Glutamatergic neuron (in vitro differentiated cells): ENCODE data around the gene SERINC1. TPM values are rescaled to one million over a fixed set of nuclear protein-coding genes. Genes with fewer than 3 reads are reported as not detected.
A peak's percentile ranks its signal among the peaks of the same experiment; 100 is the strongest.
"Not testable (repeated sequence)": the region's sequence is repeated elsewhere in the genome, so short reads cannot be mapped to it uniquely, and the experiment has no call there.

ENCODE experiments used
- DNase-seq: peaks from one replicate; pipeline ENCODE4 v3.0.0; 2022
- H3K27ac Mint-ChIP-seq: one replicate; pipeline ENCODE4 v1.8.0; 2020; ENCODE audit warnings: mild to moderate bottlenecking, mixed read lengths, inconsistent platforms; ENCODE audit not compliant: unreplicated experiment
- H3K27me3 Mint-ChIP-seq: one replicate; pipeline ENCODE4 v1.8.0; 2020; ENCODE audit warnings: mild to moderate bottlenecking, moderate library complexity, mixed read lengths, inconsistent platforms; ENCODE audit not compliant: unreplicated experiment
- H3K36me3 Mint-ChIP-seq: one replicate; pipeline ENCODE4 v1.8.0; 2020; ENCODE audit warnings: mild to moderate bottlenecking, mixed read lengths, inconsistent platforms; ENCODE audit not compliant: unreplicated experiment
- H3K4me1 Mint-ChIP-seq: one replicate; pipeline ENCODE4 v1.8.0; 2020; ENCODE audit warnings: mild to moderate bottlenecking, low read depth, mixed read lengths, inconsistent platforms; ENCODE audit not compliant: unreplicated experiment
- H3K4me3 Mint-ChIP-seq: one replicate; pipeline ENCODE4 v1.8.0; 2020; ENCODE audit warnings: mild to moderate bottlenecking, mixed read lengths, inconsistent platforms; ENCODE audit not compliant: unreplicated experiment
- H3K9me3 Mint-ChIP-seq: one replicate; pipeline ENCODE4 v1.8.0; 2020; ENCODE audit warnings: mild to moderate bottlenecking, moderate library complexity, mixed read lengths, inconsistent platforms; ENCODE audit not compliant: unreplicated experiment
- CTCF ChIP-seq: fragments of 200-600 bp; sonication (generic); IDR thresholded peaks from one replicate; pipeline ENCODE4 v1.5.0; 2021; ENCODE audit not compliant: partially characterized antibody, unreplicated experiment
- total RNA-seq: library from RNA; stranded (reverse); fragmentation: NEBNext Ultra II Directional; extraction: Animal tissue kit (Norgen Biotek cat#: 25700); gene quantifications from one replicate; pipeline ENCODE4 v1.2.1, GENCODE V29; 2021; ENCODE audit not compliant: unreplicated experiment

SERINC1 gene
- total RNA-seq, 1 donor from 2014 or later: 300 TPM

- no peak for TF ChIP-seq CTCF
- no peak for DNase-seq
- H3K27ac Mint-ChIP-seq: peak overlapping the region; percentile 17
- no peaks in the 10 kb centered on the region for H3K27me3 Mint-ChIP-seq
- peaks cover 8% of the 10 kb centered on the region for H3K36me3 Mint-ChIP-seq
- H3K4me1 Mint-ChIP-seq: peaks cover 53% of the 10 kb centered on the region
- peaks cover 8% of the 10 kb centered on the region for H3K9me3 Mint-ChIP-seq
- H3K4me3 Mint-ChIP-seq: peak overlapping the region; percentile 43
These were observed 13.5 kb downstream of the SERINC1 start for GRCh38 chr6:122458087-122458486.

- not testable (repeated sequence) for H3K27me3 Mint-ChIP-seq, DNase-seq, H3K4me3 Mint-ChIP-seq, H3K36me3 Mint-ChIP-seq, H3K9me3 Mint-ChIP-seq
- Mint-ChIP-seq H3K27ac (peak overlapping the region; percentile 89), H3K4me1 (peaks cover 31% of the 10 kb centered on the region)
These were observed 16.5 kb downstream of the SERINC1 start for GRCh38 chr6:122455116-122455515.

GRCh38 chr6:122454673-122455072, 16.9 kb downstream of the SERINC1 start:
- H3K4me1 Mint-ChIP-seq: peaks cover 29% of the 10 kb centered on the region
- H3K4me3 Mint-ChIP-seq: peak overlapping the region; percentile 31
- H3K9me3 Mint-ChIP-seq: peaks cover 4% of the 10 kb centered on the region
- H3K27ac Mint-ChIP-seq: peak overlapping the region; percentile 89
- H3K36me3 Mint-ChIP-seq: peaks cover 8% of the 10 kb centered on the region
- no peak for TF ChIP-seq CTCF
- no peaks in the 10 kb centered on the region for H3K27me3 Mint-ChIP-seq
- no peak for DNase-seq

- Mint-ChIP-seq H3K4me1 (peaks cover 10% of the 10 kb centered on the region), H3K36me3 (peaks cover 8% of the 10 kb centered on the region), H3K27ac (no peak overlapping the region), H3K9me3 (peaks cover 3% of the 10 kb centered on the region), H3K4me3 (no peak overlapping the region), H3K27me3 (no peaks in the 10 kb centered on the region)
- TF ChIP-seq CTCF: no peak
- no peak for DNase-seq
These were observed 19.1 kb downstream of the SERINC1 start for GRCh38 chr6:122452509-122452908.

GRCh38 chr6:122449069-122449468, 22.5 kb downstream of the SERINC1 start:
- Mint-ChIP-seq H3K27ac (no peak overlapping the region), H3K4me1 (no peaks in the 10 kb centered on the region), H3K36me3 (no peaks in the 10 kb centered on the region), H3K9me3 (no peaks in the 10 kb centered on the region), H3K4me3 (no peak overlapping the region), H3K27me3 (no peaks in the 10 kb centered on the region)
- no peak for TF ChIP-seq CTCF
- DNase-seq: no peak

- no peak overlapping the region for H3K4me3 Mint-ChIP-seq
- peaks cover 2% of the 10 kb centered on the region for H3K27me3 Mint-ChIP-seq
- H3K27ac Mint-ChIP-seq: no peak overlapping the region
- H3K9me3 Mint-ChIP-seq: peaks cover 6% of the 10 kb centered on the region
- no peaks in the 10 kb centered on the region for H3K4me1 Mint-ChIP-seq
- DNase-seq: no peak
- H3K36me3 Mint-ChIP-seq: peaks cover 12% of the 10 kb centered on the region
- TF ChIP-seq CTCF: no peak
These were observed 26.3 kb downstream of the SERINC1 start for GRCh38 chr6:122445274-122445673.
